B cell (primary cell): Measurements from ENCODE around the gene C6orf136. TPM values are rescaled to one million over a fixed set of nuclear protein-coding genes. Genes with fewer than 3 reads are reported as not detected.

Experiments used
- ATAC-seq: fragments of 200-7000 bp; cut with Tn5 transposase; one replicate; pipeline ENCODE4 v1.10.0; 2021; ENCODE audit warnings: low read depth, mild to moderate bottlenecking, moderate number of reproducible peaks, moderate library complexity
- CTCF ChIA-PET: fragments of 350-600 bp; sonication (Branson Sonifier 250); formaldehyde crosslinking; loops from one replicate; lab custom pipeline; 2021; ENCODE audit warnings: antibody characterized with exemption, inconsistent platforms; lab: Charles Lee
- POLR2A ChIA-PET: fragments of 350-600 bp; sonication (Branson Sonifier 250); formaldehyde crosslinking; loops from one replicate; lab custom pipeline; 2021; ENCODE audit warnings: antibody characterized with exemption; lab: Charles Lee
- DNase-seq: peaks from one replicate; pipeline ENCODE4 v3.0.0; 2013
- H2AFZ ChIP-seq: 2 replicates; pipeline ENCODE4 v1.6.1; 2012; ENCODE audit warnings: mild to moderate bottlenecking, low read depth, low read length; ENCODE audit not compliant: insufficient read depth, poor library complexity, severe bottlenecking
- H3K27ac ChIP-seq, 2 donors: 1 replicate in 1 of 2; 2 replicates in 1 of 2; pipeline ENCODE4 v1.5.1; 2012 to 2013; ENCODE audit warnings: low read length in 2 of 2, mild to moderate bottlenecking in 2 of 2, moderate library complexity in 1 of 2
- H3K27me3 ChIP-seq, 4 experiments: fragments of 200-600 bp in 1 of 4; sonication (generic) in 1 of 4; replicated peaks in 1 of 4; 1 replicate in 2 of 4; 2 replicates in 2 of 4; pipeline versions ENCODE4 v1.6.1 to v1.7.0; 2013 to 2016; ENCODE audit warnings: low read length in 3 of 4, mild to moderate bottlenecking in 2 of 4, mixed read lengths in 1 of 4, moderate library complexity in 1 of 4; ENCODE audit not compliant: insufficient read depth in 4 of 4, control insufficient read depth in 3 of 4; ENCODE audit errors: control extremely low read depth in 1 of 4
- H3K36me3 ChIP-seq, 2 experiments: replicated peaks in 1 of 2; 1 replicate in 1 of 2; 2 replicates in 1 of 2; pipeline versions ENCODE4 v1.6.1 to v1.7.1; 2013; ENCODE audit warnings: low read length in 1 of 2; ENCODE audit not compliant: insufficient read depth in 2 of 2, control insufficient read depth in 1 of 2; ENCODE audit errors: control extremely low read depth in 1 of 2, extremely low read depth in 1 of 2
- H3K4me1 ChIP-seq, 2 donors: fragments of 200-600 bp in 1 of 2; sonication (generic) in 1 of 2; 1 replicate in 1 of 2; 2 replicates in 1 of 2; pipeline versions ENCODE4 v1.5.1 to v1.6.1; 2013 to 2017; ENCODE audit warnings: low read length in 2 of 2; ENCODE audit not compliant: control insufficient read depth in 2 of 2, insufficient read depth in 2 of 2
- H3K4me2 ChIP-seq: replicated peaks from 2 replicates; pipeline ENCODE3; 2012; ENCODE audit warnings: mild to moderate bottlenecking, low read depth, low read length; ENCODE audit not compliant: poor library complexity, severe bottlenecking
- H3K4me3 ChIP-seq, 5 experiments: fragments of 200-600 bp in 1 of 5; sonication (generic) in 1 of 5; 1 replicate in 3 of 5; 2 replicates in 2 of 5; pipeline versions ENCODE4 v1.5.1 to v1.7.0; 2011 to 2016; ENCODE audit warnings: low read length in 4 of 5, mild to moderate bottlenecking in 4 of 5, low read depth in 2 of 5, control low read depth in 1 of 5, moderate library complexity in 1 of 5; ENCODE audit not compliant: insufficient read depth in 1 of 5; ENCODE audit errors: control extremely low read depth in 1 of 5, extremely low read depth in 1 of 5
- H3K79me2 ChIP-seq: fragments of 200-600 bp; sonication (generic); one replicate; pipeline ENCODE4 v1.6.0; 2016; ENCODE audit warnings: low read length; ENCODE audit not compliant: control insufficient read depth, insufficient read depth
- H3K9ac ChIP-seq: fragments of 200-600 bp; sonication (generic); 2 replicates; pipeline ENCODE4 v1.6.1; 2017; ENCODE audit warnings: mild to moderate bottlenecking, low read length, moderate library complexity
- H3K9me3 ChIP-seq, 3 donors: one replicate each; pipeline versions ENCODE4 v1.6.1 to v1.7.1; 2013; ENCODE audit warnings: low read length in 2 of 3; ENCODE audit not compliant: control insufficient read depth in 2 of 3, insufficient read depth in 1 of 3; ENCODE audit errors: control extremely low read depth in 1 of 3
- H4K20me1 ChIP-seq: 2 replicates; pipeline ENCODE4 v1.6.0; 2012; ENCODE audit warnings: mild to moderate bottlenecking, low read length; ENCODE audit not compliant: insufficient read depth, control insufficient read depth, poor library complexity, severe bottlenecking
- H3K27ac Mint-ChIP-seq: one replicate; pipeline ENCODE4 v1.8.0; 2021; ENCODE audit warnings: mixed read lengths
- H3K27me3 Mint-ChIP-seq: one replicate; pipeline ENCODE4 v1.8.0; 2021; ENCODE audit warnings: mixed read lengths
- H3K4me1 Mint-ChIP-seq: one replicate; pipeline ENCODE4 v1.8.0; 2021; ENCODE audit warnings: mixed read lengths
- H3K4me3 Mint-ChIP-seq: one replicate; pipeline ENCODE4 v1.8.0; 2021; ENCODE audit warnings: mixed read lengths
- H3K9me3 Mint-ChIP-seq: one replicate; pipeline ENCODE4 v1.8.0; 2022; ENCODE audit warnings: mixed read lengths; ENCODE audit not compliant: insufficient read depth
- CTCF ChIP-seq: fragments of 200-600 bp; IDR thresholded peaks from one replicate; pipeline ENCODE4 v1.8.0; 2022; ENCODE audit warnings: antibody characterized with exemption, mild to moderate bottlenecking
- EZH2 ChIP-seq: IDR thresholded peaks from 2 replicates; pipeline ENCODE4 v1.6.1; 2012; ENCODE audit warnings: borderline replicate concordance, low read depth, mild to moderate bottlenecking, moderate library complexity, low read length; ENCODE audit not compliant: insufficient read depth, poor library complexity, severe bottlenecking
- WGBS: methylation state at CpG from one replicate; pipeline ENCODE4 v1.1.5; 2013; ENCODE audit warnings: missing lambda C conversion rate; ENCODE audit not compliant: insufficient coverage; 5-methylcytosine and 5-hydroxymethylcytosine counted together
- intact Hi-C: fragments of 100-400 bp; cut with micrococcal nuclease; formaldehyde crosslinking; loops from one replicate; pipeline ENCODE4 v1.10.0; 2022
- polyA plus RNA-seq: library from polyadenylated mRNA; depleted of rRNA; stranded (reverse); fragments of >200 nt; gene quantifications from 2 replicates; pipeline ENCODE4 v1.2.3, GENCODE V29; 2012
- total RNA-seq, 2 donors: library from RNA; stranded (reverse); fragments of 120-200 nt in 1 of 2; gene quantifications; 1 replicate in 1 of 2; 2 replicates in 1 of 2; pipeline versions ENCODE4 v1.2.3 to v1.2.4, GENCODE V29; 2013 to 2022

C6orf136 gene
- total and polyA plus RNA-seq, 2 donors (not counting 1 experiment from before 2014, with no cell fraction given), result 36.6 to 37.2 TPM

- H3K4me3 ChIP-seq, result peak within 1 kb of the TSS; percentile 93 to 100 (median 98)
- peaks cover 7 to 45% of the 10 kb centered on the region in 2 experiments for H3K36me3 ChIP-seq
- ChIA-PET POLR2A (interaction anchor here (0.5 to 2.0 kb wide), 26 partner anchors 9 to 1536 kb away, joined by 3 to 12 read pairs (median 4); partner anchors contain the start of genes ABCF1, ATAT1, C6orf136 and DXO), CTCF (interaction anchor here (0.7 to 2.4 kb wide), 13 partner anchors 8 to 113 kb away, joined by 3 to 9 read pairs (median 4); partner anchors contain the start of gene MDC1)
- peak within 1 kb of the TSS; percentile 100 for H3K9ac ChIP-seq
- H4K20me1 ChIP-seq, result no peaks in the 10 kb centered on the region
- H3K27ac ChIP-seq, result peak within 1 kb of the TSS; percentile 99
- peak within 1 kb of the TSS; percentile 82 for H3K4me2 ChIP-seq
- no peaks in the 10 kb centered on the region for H3K27me3 Mint-ChIP-seq
- WGBS, result under 1% methylated on average over 29 of the region's 34 CpGs
- no peaks in the 10 kb centered on the region for H3K9me3 Mint-ChIP-seq
- TF ChIP-seq EZH2, result no peak
- TF ChIP-seq CTCF, result no peak
- intact Hi-C loops, result loop anchor here (1.0 to 10.0 kb wide), 12 partner anchors 9 to 737 kb away; partner anchors contain the start of genes ABCF1, ATAT1, C6orf136 and DHX16
- no peaks in the 10 kb centered on the region for H3K27me3 ChIP-seq
- peak within 1 kb of the TSS; percentile 82 for H2AFZ ChIP-seq
- no peaks in the 10 kb centered on the region for H3K9me3 ChIP-seq
- peaks cover 71% of the 10 kb centered on the region for H3K79me2 ChIP-seq
- peak within 1 kb of the TSS; percentile 100 for H3K27ac Mint-ChIP-seq
- DNase-seq (peak; percentile 100), ATAC-seq (peak; percentile 73)
- peak within 1 kb of the TSS; percentile 92 for H3K4me3 Mint-ChIP-seq
- H3K4me1 Mint-ChIP-seq, result peaks cover 33% of the 10 kb centered on the region
- H3K4me1 ChIP-seq, result peaks cover 27 to 31% of the 10 kb centered on the region in 2 donors
Observed at GRCh38 chr6:30617565-30618269, 29.2 kb upstream of the C6orf136 start, which contains the start of gene MRPS18B. Gene MRPS18B (plus strand): TSS chr6:30617840. CDS start chr6:30617866, 26 bp downstream.
